Measurements from ENCODE around the gene MACROD2. TPM values are rescaled to one million over a fixed set of nuclear protein-coding genes. Genes with fewer than 3 reads are reported as not detected.

The MACROD2 gene
- total RNA-seq, 2 experiments from 2014 or later = not detected

GRCh38 chr20:14521436-14521835 lies 526.1 kb downstream of the MACROD2 start:
- H3K27me3 Mint-ChIP-seq = no peaks in the 10 kb centered on the region
- intact Hi-C loops (cut with micrococcal nuclease) = no loop called here
- CTCF ChIA-PET = no interaction called here
- peaks cover 15% of the 10 kb centered on the region for H3K9me3 Mint-ChIP-seq
- H3K27ac Mint-ChIP-seq = no peak overlapping the region
- no peak for DNase-seq
- no peak overlapping the region for H3K4me3 Mint-ChIP-seq
- no peaks in the 10 kb centered on the region for H3K36me3 Mint-ChIP-seq
- H3K4me1 Mint-ChIP-seq (ENCODE audit: low read depth) = no peaks in the 10 kb centered on the region
- POLR2A ChIA-PET = no interaction called here

GRCh38 chr20:14522595-14522994 lies 527.3 kb downstream of the MACROD2 start:
- CTCF ChIA-PET = no interaction called here
- no peak for DNase-seq
- Mint-ChIP-seq H3K4me3 (no peak overlapping the region), H3K4me1 (ENCODE audit: low read depth) (no peaks in the 10 kb centered on the region), H3K36me3 (no peaks in the 10 kb centered on the region), H3K9me3 (peaks cover 25% of the 10 kb centered on the region), H3K27ac (no peak overlapping the region), H3K27me3 (no peaks in the 10 kb centered on the region)
- intact Hi-C loops (cut with micrococcal nuclease) = no loop called here
- POLR2A ChIA-PET = no interaction called here

GRCh38 chr20:14523090-14523489 lies 527.8 kb downstream of the MACROD2 start:
- no peak overlapping the region for H3K4me3 Mint-ChIP-seq
- CTCF ChIA-PET = no interaction called here
- no peaks in the 10 kb centered on the region for H3K4me1 Mint-ChIP-seq (ENCODE audit: low read depth)
- peaks cover 25% of the 10 kb centered on the region for H3K9me3 Mint-ChIP-seq
- intact Hi-C loops (cut with micrococcal nuclease) = no loop called here
- DNase-seq = no peak
- H3K27ac Mint-ChIP-seq = no peak overlapping the region
- H3K36me3 Mint-ChIP-seq = no peaks in the 10 kb centered on the region
- H3K27me3 Mint-ChIP-seq = no peaks in the 10 kb centered on the region
- POLR2A ChIA-PET = no interaction called here

- intact Hi-C loops (cut with micrococcal nuclease) = no loop called here
- no peak overlapping the region for H3K27ac Mint-ChIP-seq
- H3K4me3 Mint-ChIP-seq = no peak overlapping the region
- DNase-seq = no peak
- H3K27me3 Mint-ChIP-seq = no peaks in the 10 kb centered on the region
- no peaks in the 10 kb centered on the region for H3K36me3 Mint-ChIP-seq
- peaks cover 30% of the 10 kb centered on the region for H3K9me3 Mint-ChIP-seq
- ChIA-PET CTCF (no interaction called here), POLR2A (interaction anchor here (0.6 kb wide), 1 partner anchor 745 kb away, joined by 3 read pairs; no protein-coding TSS in a partner anchor)
- no peaks in the 10 kb centered on the region for H3K4me1 Mint-ChIP-seq (ENCODE audit: low read depth)
These were observed 530.1 kb downstream of the MACROD2 start for GRCh38 chr20:14525426-14525825.

GRCh38 chr20:14526891-14527290 lies 531.6 kb downstream of the MACROD2 start:
- POLR2A ChIA-PET = no interaction called here

GRCh38 chr20:14531786-14532185 lies 536.5 kb downstream of the MACROD2 start:
- Mint-ChIP-seq H3K9me3 (peaks cover 17% of the 10 kb centered on the region), H3K36me3 (no peaks in the 10 kb centered on the region), H3K4me3 (no peak overlapping the region), H3K27ac (no peak overlapping the region), H3K27me3 (no peaks in the 10 kb centered on the region), H3K4me1 (ENCODE audit: low read depth) (no peaks in the 10 kb centered on the region)
- ChIA-PET POLR2A (no interaction called here), CTCF (no interaction called here)
- intact Hi-C loops (cut with micrococcal nuclease) = no loop called here
- no peak for DNase-seq

More at GRCh38 chr20:14526891-14527290, 531.6 kb downstream of the MACROD2 start:
- Mint-ChIP-seq H3K9me3 (peaks cover 27% of the 10 kb centered on the region), H3K4me1 (ENCODE audit: low read depth) (no peaks in the 10 kb centered on the region), H3K27ac (no peak overlapping the region), H3K4me3 (no peak overlapping the region), H3K36me3 (no peaks in the 10 kb centered on the region), H3K27me3 (no peaks in the 10 kb centered on the region)
- CTCF ChIA-PET = no interaction called here
- DNase-seq = no peak
- intact Hi-C loops (cut with micrococcal nuclease) = no loop called here

GRCh38 chr20:14536738-14537137 lies 541.4 kb downstream of the MACROD2 start:
- H3K4me1 Mint-ChIP-seq (ENCODE audit: low read depth) = no peaks in the 10 kb centered on the region
- CTCF ChIA-PET = no interaction called here

GRCh38 chr20:14538433-14538832 lies 543.1 kb downstream of the MACROD2 start:
- no peaks in the 10 kb centered on the region for H3K36me3 Mint-ChIP-seq
- no peak overlapping the region for H3K4me3 Mint-ChIP-seq
- DNase-seq = no peak
- no peak overlapping the region for H3K27ac Mint-ChIP-seq
- H3K27me3 Mint-ChIP-seq = no peaks in the 10 kb centered on the region
- ChIA-PET POLR2A (no interaction called here), CTCF (no interaction called here)
- H3K9me3 Mint-ChIP-seq = peaks cover 6% of the 10 kb centered on the region
- H3K4me1 Mint-ChIP-seq (ENCODE audit: low read depth) = no peaks in the 10 kb centered on the region
- intact Hi-C loops (cut with micrococcal nuclease) = no loop called here

More at GRCh38 chr20:14536738-14537137, 541.4 kb downstream of the MACROD2 start:
- DNase-seq = no peak
- Mint-ChIP-seq H3K27me3 (no peaks in the 10 kb centered on the region), H3K4me3 (no peak overlapping the region), H3K36me3 (no peaks in the 10 kb centered on the region), H3K9me3 (peaks cover 10% of the 10 kb centered on the region), H3K27ac (no peak overlapping the region)
- intact Hi-C loops (cut with micrococcal nuclease) = no loop called here
- POLR2A ChIA-PET = no interaction called here

GRCh38 chr20:14543040-14543439 lies 547.7 kb downstream of the MACROD2 start:
- no peaks in the 10 kb centered on the region for H3K27me3 Mint-ChIP-seq
- no peaks in the 10 kb centered on the region for H3K36me3 Mint-ChIP-seq
- no peaks in the 10 kb centered on the region for H3K4me1 Mint-ChIP-seq (ENCODE audit: low read depth)
- DNase-seq = no peak
- no peak overlapping the region for H3K27ac Mint-ChIP-seq
- no peak overlapping the region for H3K4me3 Mint-ChIP-seq
- peaks cover 15% of the 10 kb centered on the region for H3K9me3 Mint-ChIP-seq
- intact Hi-C loops (cut with micrococcal nuclease) = no loop called here
- POLR2A ChIA-PET = no interaction called here
- CTCF ChIA-PET = no interaction called here

- POLR2A ChIA-PET = no interaction called here
- intact Hi-C loops (cut with micrococcal nuclease) = no loop called here
- CTCF ChIA-PET = no interaction called here
- no peak for DNase-seq
- H3K4me1 Mint-ChIP-seq (ENCODE audit: low read depth) = no peaks in the 10 kb centered on the region
- H3K27me3 Mint-ChIP-seq = no peaks in the 10 kb centered on the region
- H3K27ac Mint-ChIP-seq = no peak overlapping the region
- H3K36me3 Mint-ChIP-seq = no peaks in the 10 kb centered on the region
- H3K9me3 Mint-ChIP-seq = peaks cover 11% of the 10 kb centered on the region
- H3K4me3 Mint-ChIP-seq = no peak overlapping the region
These were observed 549.4 kb downstream of the MACROD2 start for GRCh38 chr20:14544688-14545087.

GRCh38 chr20:14550655-14551054 lies 555.3 kb downstream of the MACROD2 start:
- no peak overlapping the region for H3K4me3 Mint-ChIP-seq
- peaks cover 23% of the 10 kb centered on the region for H3K9me3 Mint-ChIP-seq
- POLR2A ChIA-PET = no interaction called here
- intact Hi-C loops (cut with micrococcal nuclease) = no loop called here
- no peaks in the 10 kb centered on the region for H3K4me1 Mint-ChIP-seq (ENCODE audit: low read depth)
- H3K36me3 Mint-ChIP-seq = no peaks in the 10 kb centered on the region
- H3K27me3 Mint-ChIP-seq = no peaks in the 10 kb centered on the region
- H3K27ac Mint-ChIP-seq = no peak overlapping the region
- CTCF ChIA-PET = no interaction called here
- no peak for DNase-seq

GRCh38 chr20:14553774-14554534 lies 558.6 kb downstream of the MACROD2 start:
- Mint-ChIP-seq H3K4me1 (ENCODE audit: low read depth) (no peaks in the 10 kb centered on the region), H3K4me3 (no peak overlapping the region), H3K36me3 (no peaks in the 10 kb centered on the region), H3K9me3 (peaks cover 13% of the 10 kb centered on the region), H3K27me3 (no peaks in the 10 kb centered on the region), H3K27ac (no peak overlapping the region)
- no peak for DNase-seq
- ChIA-PET CTCF (no interaction called here), POLR2A (no interaction called here)
- intact Hi-C loops (cut with micrococcal nuclease) = no loop called here

- CTCF ChIA-PET = no interaction called here
- H3K4me3 Mint-ChIP-seq = no peak overlapping the region
These were observed 560.4 kb downstream of the MACROD2 start for GRCh38 chr20:14555676-14556075.

More at GRCh38 chr20:14555676-14556075, 560.4 kb downstream of the MACROD2 start:
- POLR2A ChIA-PET = no interaction called here
- H3K27me3 Mint-ChIP-seq = no peaks in the 10 kb centered on the region
- no peaks in the 10 kb centered on the region for H3K36me3 Mint-ChIP-seq
- H3K4me1 Mint-ChIP-seq (ENCODE audit: low read depth) = no peaks in the 10 kb centered on the region
- DNase-seq = no peak
- intact Hi-C loops (cut with micrococcal nuclease) = no loop called here
- H3K27ac Mint-ChIP-seq = no peak overlapping the region
- peaks cover 6% of the 10 kb centered on the region for H3K9me3 Mint-ChIP-seq
